ENCODE results near the gene BMP6.

Gene BMP6

DNA sequence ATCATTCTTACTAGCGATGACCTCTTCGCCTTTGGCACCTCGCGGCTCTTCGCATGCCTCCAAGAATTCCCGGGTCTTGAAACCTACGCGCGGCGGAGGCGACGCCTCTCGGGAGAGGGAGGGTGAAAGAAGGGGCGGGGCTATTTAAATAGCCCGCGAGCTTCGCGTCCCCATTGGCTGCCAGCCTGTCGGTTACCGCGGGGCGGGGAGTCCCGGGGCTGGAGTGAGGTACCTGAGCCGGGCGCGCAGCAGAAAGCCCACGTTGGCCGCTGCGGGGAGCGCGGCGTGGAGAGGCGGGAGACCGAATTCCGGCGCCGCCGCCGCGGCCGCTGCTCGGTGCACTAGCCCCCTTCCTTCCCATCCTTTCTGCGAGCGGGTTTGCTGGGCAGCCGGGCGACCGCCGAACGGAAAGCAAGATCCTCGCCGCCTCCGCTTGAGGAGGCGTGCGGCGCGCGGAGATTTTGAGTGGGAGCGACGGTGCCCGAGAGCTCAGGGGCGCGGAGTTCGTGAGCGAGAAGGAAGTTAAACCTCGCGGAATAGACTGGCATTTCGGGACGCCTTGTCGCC lies at the start of gene BMP6:
Gene BMP6 (plus strand): TSS at position 251 of the 567 bp plus-strand sequence. CDS start 857 bp downstream, outside the sequence.
- DNase-seq (ENCODE audit: low read depth) = peak; percentile 74

DNA sequence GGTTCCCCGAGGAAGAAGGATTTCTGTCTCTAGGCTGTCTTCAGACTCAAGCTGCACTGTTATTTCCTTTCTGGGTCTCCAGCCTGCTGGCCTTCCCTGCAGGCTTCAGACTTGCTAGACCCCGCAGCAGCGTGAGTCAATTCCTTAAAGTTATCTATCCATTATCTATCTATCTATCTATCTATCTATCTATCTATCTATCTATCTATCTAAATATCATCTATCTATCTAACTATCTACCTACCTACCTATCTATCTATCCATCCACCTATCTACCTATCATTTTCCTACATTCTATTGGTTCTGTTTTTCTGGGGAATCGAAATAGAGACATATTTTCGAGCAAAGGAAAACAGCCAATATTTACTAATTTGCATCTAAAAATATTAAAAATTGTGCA lies 48.7 kb upstream of the BMP6 start:
- no peak for DNase-seq (ENCODE audit: low read depth)

DNA sequence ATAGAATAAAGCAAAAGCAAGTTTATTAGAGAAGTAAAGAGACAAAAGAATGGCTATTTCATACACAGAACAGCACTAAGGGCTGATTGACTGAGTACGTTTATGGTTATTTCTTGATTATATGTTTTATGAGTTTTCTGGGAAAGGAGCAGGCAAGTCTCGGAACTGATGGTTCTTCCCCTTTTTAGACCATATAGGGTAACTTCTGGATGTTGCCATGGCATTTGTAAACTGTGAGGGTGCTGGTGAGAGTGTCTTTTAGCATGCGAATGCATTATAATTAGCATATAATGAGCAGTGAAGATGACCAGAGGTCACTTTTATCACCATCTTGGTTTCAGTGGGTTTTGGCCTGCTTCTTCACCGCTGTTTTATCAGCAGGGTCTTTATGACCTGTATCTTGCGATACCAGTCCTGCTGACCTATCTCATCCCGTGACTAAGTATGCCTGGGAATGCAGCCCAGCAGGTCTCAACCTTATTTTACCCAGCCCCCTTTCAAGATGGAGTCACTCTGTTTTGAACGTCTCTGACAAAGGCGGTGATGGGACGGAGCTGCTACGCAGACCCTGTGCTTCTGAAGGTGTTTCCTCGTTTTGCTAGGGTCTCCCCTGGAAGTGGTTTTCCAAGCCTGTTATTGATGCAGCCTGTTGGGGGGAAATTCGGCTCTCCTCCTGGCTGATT lies 45.4 kb upstream of the BMP6 start:
- DNase-seq (ENCODE audit: low read depth) = no peak

DNA sequence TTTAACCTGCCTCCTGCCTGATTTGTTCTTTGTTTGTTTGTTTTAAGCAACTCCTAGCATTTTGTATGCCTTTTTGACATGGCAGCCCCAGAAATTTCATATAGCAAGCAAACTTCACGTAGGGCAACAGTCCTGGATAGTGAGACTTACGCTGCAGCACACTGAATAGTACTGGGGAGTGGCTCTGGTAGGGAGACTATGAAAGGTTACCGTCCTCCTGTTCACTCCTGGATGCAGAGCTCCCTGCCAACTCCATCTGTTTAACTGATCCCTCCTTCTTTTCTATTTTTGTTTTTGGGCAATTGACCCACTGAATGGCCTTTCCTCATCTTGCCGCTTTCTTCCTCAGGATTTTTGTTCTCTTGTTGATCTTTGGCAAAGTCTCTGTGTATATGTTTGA lies 44.5 kb upstream of the BMP6 start:
- no peak for DNase-seq (ENCODE audit: low read depth)

DNA sequence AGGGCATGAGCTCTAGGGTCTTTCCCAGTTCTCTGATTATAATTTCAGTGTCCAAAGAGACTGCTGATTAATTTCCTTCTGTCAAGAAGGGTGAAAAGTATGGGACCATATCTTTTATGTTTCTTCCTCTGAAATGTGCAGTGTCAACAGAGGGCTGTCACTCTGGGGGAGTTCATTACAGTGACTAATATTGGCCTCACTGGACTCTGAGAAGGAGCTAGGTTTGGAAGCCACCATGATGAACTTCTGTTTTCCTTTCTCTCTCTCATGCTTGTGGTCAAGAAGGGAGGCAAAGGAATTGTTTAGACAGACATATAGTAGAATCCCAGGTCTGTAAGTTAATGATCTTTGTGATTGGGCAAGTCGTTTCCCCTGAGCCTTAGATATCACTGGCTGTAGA lies 41.8 kb upstream of the BMP6 start:
- no peak for DNase-seq (ENCODE audit: low read depth)

DNA sequence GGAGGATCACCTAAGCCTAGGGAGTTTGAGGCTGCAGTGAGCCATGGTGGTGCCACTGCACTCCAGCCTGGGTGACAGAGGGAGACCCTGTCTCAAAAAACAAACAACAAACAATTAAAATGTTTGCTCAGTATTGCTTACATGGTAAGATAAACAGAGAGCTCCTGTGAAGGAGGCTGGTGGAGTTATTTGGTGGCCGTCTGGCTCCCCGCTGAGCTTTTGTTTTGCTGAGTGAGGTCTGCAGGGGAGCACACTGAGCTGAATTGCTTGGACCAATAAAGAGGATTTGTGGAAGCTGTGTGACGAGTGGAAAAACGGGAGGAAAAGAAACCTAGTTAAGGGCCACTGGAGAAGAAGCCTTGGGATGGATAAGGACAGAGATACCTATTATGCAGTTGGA lies 41.1 kb upstream of the BMP6 start:
- DNase-seq (ENCODE audit: low read depth) = no peak

DNA sequence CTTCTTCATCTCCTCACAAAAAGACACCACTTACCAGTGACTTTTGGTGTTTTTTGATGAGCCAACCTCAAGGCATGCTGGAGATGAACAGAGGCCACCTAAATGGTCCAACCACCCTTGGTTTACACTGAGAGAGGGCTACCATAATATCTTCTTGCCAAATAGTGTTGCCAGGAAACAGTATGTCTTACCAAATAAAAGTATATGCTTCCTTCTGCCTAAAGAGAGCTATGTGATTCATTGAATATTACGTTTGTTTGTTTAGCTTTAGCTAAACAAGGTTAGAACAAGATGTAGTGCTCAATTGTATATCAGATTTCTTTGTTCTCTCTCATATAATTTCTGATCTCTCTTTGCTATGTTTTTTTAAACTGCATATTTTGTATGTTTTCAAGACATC lies 40.6 kb upstream of the BMP6 start:
- DNase-seq (ENCODE audit: low read depth) = peak; percentile 52

DNA sequence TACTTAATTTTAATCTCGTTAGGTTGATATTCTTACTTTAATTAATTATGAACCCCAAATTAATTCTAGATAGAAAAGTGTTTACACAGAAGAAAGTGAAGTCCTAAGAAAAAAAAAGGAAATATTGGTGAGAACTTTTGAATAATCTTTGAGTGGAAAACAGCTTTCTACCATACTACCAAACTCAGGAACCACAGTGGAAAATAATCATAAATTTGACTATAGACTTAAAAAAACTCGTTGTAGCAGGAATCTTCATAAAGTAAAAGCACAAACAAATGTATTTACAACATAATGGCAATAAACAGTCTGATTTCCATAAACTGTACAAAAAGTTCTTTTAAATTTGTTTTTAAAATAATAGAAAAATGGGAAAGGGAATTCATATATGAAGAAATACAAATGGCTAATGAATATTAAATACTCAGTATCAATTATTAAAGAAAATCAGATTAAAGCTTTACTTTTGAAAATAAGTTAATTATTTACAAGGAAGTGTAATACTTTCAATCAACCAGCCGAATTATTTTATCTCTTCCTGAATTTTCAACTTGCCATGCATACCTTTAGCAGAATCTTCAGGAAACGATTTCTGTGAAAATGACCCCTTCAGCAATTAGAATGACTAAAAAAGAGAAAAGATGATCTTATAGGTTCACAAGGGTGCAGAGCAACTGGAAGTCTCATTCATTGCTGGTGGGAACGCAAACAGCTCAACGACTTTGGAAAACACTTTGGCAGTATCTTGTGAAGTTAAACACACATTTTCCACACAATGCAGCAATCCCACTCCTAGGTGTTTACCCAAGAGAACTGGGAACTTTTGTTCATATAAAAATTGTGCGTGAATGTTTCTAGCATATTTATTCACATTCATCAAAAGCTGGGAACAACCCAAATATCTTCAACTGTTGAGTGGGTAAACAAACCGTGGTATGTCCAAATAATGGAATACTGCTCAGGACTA lies 38.5 kb upstream of the BMP6 start:
- no peak for DNase-seq (ENCODE audit: low read depth)

DNA sequence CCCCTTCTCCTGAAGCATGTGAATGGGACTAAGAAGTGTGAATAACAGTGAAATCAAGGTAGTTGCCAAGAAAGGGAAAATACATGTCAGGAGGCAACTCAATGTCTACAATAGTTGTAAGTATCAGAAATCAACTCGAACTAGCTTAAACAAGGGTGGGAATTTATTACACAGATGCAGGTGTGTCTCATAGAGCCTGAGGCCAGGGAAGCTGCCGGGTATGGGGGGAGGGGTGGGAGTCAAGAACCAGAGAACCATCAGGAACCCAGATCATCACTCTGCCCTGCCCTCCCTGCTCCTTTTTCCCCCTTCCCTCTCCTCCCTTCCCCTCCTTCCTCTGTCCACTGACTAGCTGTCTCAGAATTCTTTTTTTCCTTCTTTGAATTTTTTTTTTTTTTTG lies 34.9 kb upstream of the BMP6 start:
- DNase-seq (ENCODE audit: low read depth) = no peak

DNA sequence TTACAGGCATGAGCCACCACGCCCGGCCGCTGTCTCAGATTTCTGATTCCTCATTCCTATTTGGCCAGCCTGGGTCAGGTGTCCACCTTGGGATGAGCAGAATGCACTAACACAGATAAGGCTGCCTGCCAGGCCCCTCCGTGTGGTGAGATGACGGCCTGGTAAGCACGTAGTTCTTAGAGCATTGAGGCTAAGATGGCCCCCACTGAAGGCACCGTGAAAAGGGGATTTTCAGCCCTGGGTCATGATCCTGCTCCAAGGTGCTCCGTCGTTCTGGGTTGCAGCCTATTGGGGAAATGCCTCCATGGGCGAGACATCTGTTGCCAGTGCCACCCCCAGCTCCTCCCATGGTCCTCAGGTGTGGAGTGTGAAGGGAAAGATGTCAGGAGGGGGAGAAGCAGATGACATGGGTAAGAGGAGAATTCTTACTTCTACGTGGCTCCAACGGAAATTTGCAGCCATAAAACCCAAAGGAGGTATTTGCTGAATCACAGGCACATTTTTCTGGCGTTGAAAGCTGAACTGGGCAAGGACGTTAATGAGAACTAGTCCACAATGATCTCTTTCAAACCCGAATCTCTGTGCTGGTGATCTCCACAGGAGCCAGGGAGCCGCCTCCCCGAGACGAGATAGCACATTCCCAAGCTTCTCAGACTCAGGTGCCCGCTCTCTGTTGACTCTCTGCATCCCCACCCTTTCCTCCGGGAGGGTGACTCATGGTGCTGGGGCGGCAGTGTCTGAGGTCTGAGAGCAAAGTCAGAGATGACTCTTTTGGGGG lies 34.0 kb upstream of the BMP6 start:
- no peak for DNase-seq (ENCODE audit: low read depth)

DNA sequence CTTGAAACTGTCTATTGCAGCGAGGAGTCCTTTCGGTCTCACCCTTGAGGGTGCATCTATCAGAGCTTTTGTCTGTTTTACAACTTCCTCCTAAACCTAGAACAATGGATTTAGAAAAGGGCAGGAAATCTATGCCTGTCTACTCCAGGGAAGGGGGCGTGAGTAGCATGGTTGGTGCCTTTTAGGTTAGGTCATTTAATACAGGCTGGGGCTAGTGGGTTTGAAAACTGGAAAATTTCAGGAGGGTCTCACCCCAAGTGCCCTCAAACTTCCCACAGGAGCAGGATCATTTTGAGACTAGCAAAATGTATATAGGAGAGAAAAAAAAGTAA lies 33.5 kb upstream of the BMP6 start:
- no peak for DNase-seq (ENCODE audit: low read depth)

DNA sequence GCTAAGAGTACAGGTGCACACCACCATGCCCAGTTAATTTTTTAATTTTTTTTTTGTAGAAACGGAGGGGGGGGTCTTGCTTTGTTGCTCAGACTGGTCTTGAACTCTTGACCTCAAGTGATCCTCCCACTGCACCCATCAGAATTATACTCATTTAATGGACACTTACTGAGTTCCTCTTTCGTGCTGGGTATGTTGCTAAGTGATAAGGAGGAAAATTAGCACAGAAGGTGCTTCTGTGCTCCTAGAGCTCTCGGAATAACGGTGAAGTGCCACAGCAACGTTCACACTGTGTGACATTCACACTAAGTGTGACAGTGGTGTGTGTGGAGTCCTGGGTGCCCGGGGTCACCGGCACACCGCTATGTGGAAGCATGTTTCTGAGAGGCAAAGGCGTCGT lies 32.1 kb upstream of the BMP6 start:
- DNase-seq (ENCODE audit: low read depth) = no peak

DNA sequence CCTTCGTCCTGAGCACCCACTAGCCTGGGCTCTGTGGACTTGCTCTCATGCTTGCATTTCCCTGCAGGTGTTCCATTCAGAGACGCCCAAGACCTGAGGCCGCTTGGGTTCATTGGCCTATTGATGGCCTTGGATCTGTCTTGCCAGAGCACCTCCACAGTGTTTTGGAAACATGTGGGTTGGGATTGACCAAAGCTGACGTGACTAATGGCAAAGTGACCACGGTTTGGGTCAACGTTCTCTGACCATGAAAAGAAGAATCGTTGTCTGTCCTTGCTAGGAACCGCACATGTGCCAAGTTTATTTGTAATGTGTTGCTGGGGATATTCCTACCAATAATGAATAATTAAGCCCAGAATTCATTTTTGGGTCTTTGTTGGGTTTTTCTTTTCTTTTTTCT lies 29.8 kb upstream of the BMP6 start:
- DNase-seq (ENCODE audit: low read depth) = no peak

DNA sequence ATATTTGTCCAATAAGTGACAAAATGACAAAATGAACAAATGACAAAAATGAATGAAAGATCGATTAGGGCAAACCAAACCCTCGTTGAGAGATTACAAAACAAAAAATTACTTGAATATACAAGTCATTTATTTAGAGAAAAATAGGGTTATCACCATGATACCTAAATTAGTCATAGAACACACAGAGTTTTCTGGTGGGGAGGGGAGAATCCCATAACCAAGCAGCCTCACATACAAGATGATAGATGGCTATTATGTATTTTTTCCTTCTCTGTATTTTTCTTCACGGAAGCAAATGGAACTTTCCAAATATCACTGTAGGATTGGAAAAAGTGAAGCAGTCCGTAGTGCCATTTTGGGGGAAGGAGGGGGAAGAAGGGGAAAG lies 28.5 kb upstream of the BMP6 start:
- DNase-seq (ENCODE audit: low read depth) = no peak

DNA sequence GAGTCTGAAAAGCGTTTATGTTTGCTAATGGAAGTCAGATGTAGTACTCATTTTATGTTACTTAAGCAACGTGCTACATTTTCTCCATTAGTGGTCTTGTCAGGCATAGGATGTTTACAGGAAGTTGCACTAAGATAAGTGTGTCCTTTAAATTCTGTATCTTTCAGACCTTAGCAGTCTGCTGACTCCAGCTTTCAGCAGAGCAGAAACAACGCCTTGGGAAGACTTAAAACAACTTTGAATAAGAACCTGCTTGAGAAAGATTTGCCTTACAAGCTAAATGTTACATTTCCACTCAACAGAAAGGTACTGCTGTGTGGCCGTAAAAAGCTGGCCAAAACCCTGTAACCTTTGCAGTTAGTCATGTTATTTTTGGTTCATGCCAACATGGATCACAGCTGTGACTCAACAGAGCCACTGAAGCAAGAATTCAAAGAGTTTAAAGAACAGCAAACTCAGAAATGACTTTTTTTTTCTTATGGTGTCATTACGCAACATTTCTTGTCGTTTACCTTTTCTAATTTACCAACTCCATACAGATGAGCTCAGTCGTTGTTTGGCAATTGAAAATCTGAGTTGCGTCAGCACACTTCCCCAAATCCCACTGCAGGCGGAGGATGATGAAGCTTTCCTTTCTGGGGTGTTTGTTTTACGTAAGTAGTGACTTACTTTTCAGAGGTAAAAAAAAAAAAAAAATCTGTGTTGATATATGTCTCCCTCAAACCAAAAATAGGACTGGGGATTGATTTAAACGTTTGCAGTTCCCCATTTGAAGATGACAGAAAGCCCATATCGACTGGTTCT lies 27.9 kb upstream of the BMP6 start:
- peak; percentile 93 for DNase-seq (ENCODE audit: low read depth)

DNA sequence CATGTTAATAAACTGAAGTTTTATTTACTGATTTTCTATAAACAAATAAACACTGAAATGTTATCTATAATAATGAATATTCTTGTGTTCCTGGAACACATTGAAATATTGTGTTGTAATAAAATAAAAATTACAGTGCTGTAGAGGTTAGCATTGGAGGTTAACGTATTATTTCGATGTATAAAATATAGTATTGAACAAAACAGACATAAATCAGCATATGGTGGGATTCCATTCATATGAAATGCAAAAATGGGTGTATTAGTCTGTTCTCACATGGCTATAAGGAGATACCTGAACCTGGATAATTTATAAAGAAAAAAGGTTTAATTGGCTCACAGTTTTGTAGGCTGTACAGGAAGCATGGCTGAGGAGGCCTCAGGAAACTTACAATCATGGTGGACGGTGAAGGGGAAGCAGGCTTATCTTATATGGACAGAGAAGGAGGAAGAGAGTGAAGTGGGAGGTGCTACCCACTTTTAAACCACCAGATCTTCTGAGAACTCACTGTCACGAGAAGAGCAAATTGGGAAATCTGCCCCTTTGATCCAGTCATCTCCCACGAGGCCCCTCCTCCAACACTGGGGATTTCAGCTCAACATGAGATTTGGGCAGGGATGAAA lies 24.6 kb upstream of the BMP6 start:
- no peak for DNase-seq (ENCODE audit: low read depth)

DNA sequence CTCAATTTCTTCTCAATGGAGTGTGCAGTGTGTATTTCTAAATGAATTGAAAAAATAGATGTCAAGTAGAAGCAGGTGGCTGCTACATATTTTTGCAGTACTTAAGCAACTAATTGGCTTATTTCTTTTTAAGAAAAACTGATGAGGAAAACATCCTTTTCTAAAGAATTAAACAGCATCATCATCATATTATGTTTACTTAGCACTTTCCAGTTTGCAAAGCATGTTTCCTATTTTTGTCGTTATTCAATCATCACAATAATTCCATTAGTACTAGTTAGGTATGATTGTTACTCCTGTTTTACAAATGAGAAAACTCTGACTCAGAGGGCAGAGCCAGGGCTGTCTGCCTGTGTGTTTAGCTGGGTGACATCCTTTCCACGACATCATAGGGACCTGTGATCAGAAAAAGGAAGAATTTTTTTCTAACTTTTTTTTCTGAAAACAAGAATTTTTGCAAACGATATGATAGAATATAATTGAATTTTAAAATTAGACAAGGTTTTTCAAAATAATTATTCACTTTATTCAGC lies 22.7 kb upstream of the BMP6 start:
- DNase-seq (ENCODE audit: low read depth) = no peak

DNA sequence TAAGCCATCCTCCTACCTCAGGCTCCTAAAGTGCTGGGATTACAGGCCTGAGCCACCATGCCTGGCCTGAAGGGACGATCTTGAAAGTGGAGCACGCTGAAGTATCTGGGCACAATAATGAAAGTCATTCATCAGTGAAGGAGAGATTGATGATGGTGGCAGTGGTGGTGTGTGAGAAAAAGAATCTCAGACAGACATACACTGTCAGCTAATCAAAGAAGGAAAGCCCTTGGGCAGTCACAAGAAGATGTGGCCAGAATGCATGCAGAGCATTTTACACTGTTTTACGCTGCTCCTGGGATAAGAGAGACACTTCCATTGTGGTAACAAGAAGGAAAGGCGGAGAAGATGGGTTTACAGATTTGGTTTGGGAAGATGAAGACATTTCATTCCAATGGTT lies 20.4 kb upstream of the BMP6 start:
- no peak for DNase-seq (ENCODE audit: low read depth)

DNA sequence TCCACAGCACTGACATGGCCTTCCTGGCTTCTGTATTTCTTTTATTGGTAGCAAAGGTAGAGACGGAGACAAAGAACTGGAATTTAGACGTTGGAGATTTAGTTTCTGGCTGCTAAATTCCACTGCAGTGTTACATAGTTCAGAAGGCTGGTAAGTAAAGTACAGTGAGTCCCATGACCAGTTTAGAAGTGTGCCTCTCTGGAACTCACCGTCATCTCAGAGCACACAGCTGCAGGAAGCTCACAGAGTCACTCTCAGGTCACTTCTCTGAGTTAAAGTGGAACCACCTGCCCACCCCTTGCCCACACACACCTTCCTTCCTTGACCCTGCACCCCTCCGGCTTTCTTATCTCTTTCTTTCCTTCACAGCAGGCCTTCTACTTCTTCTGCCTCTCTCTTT lies 19.6 kb upstream of the BMP6 start:
- no peak for DNase-seq (ENCODE audit: low read depth)

DNA sequence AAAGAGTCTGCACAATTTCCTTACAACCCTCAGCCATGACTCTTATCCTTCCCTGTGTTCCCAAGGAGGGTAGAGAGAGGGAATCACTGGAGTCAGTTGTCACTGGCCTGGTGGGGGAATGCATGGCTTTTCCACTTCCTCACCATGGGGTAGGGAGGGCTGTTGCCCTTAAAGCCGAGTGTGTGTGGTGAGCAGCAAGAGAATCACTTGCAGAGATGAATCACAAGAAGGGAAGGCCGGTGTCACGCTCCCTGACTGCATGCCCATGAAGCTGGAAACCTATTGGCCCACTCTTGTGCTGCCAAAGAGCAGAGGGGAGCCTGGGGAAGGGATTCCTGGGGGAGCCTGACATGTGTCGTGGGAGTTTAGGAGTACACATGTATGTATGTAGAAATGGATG lies 18.1 kb upstream of the BMP6 start:
- peak; percentile 19 for DNase-seq (ENCODE audit: low read depth)

DNA sequence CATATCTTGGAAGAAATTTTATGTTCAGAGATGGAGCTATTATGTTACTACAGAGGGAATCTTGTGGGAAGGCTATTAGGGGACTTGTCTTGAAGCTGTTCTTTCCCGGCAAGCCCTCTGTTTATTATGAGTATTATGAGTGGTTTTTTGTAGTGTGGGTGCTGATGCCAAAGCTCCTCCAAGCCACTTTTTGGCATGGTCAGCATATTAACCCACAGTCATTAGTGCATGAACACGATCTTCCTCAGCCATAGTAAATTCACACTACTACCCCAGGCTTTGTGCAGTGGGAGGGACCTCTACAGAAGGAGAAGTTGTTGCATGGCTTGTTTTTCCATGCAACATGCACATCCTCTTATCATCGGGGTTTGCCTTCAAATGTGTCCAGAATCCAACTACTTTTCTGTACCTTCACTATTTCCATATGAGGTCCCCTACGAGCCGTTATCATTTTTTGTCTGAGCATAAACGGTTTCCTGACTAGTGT lies 6.5 kb upstream of the BMP6 start:
- DNase-seq (ENCODE audit: low read depth) = no peak

Measured in fibroblast of gingiva (primary cell).